HL-60 (cell line): ENCODE results near the gene SPATA9.
"Not testable (repeated sequence)": the region's sequence is repeated elsewhere in the genome, so short reads cannot be mapped to it uniquely, and the experiment has no call there.

ENCODE experiments used
- DNase-seq, 2 experiments: peaks; one replicate each; pipeline ENCODE4 v3.0.0-alpha.2; 2010 to 2020; ENCODE audit warnings: low read depth in 1 of 2, low spot score in 1 of 2
- H3K27ac ChIP-seq: fragments of 250-450 bp; sonication (Bioruptor Pico); replicated peaks from 2 replicates; pipeline ENCODE4 v1.5.1; 2020; ENCODE audit warnings: mild to moderate bottlenecking, moderate library complexity
- H3K27me3 ChIP-seq: fragments of 250-450 bp; sonication (Bioruptor Pico); 2 replicates; pipeline ENCODE4 v1.5.1; 2021; ENCODE audit warnings: mild to moderate bottlenecking, moderate library complexity; ENCODE audit not compliant: insufficient read depth, poor library complexity, severe bottlenecking
- H3K4me3 ChIP-seq: replicated peaks from 2 replicates; pipeline ENCODE4 v1.5.1; 2011; ENCODE audit warnings: mild to moderate bottlenecking, control low read depth, low read length; ENCODE audit not compliant: insufficient read depth
- CTCF ChIP-seq: IDR thresholded peaks from one replicate; pipeline ENCODE4 v1.5.1; 2011; ENCODE audit warnings: low read length, control low read depth, inconsistent platforms; ENCODE audit not compliant: insufficient read depth
- GABPA ChIP-seq: IDR thresholded peaks from 2 replicates; pipeline ENCODE4 v1.6.1; 2012; ENCODE audit warnings: low read depth
- POLR2AphosphoS5 ChIP-seq: IDR thresholded peaks from 2 replicates; pipeline ENCODE4 v1.6.1; 2012; ENCODE audit warnings: low read depth
- REST ChIP-seq: IDR thresholded peaks from 2 replicates; pipeline ENCODE4 v1.6.1; 2012; ENCODE audit warnings: low read depth; ENCODE audit not compliant: insufficient replicate concordance
- SPI1 ChIP-seq: IDR thresholded peaks from 2 replicates; pipeline ENCODE4 v1.6.1; 2012; ENCODE audit warnings: low read depth, mild to moderate bottlenecking, borderline replicate concordance

The SPATA9 gene

GRCh38 chr5:95647886-95648860 lies 34.6 kb downstream of the SPATA9 start:
- TF ChIP-seq REST (no peak), POLR2AphosphoS5 (no peak), GABPA (no peak), CTCF (no peak), SPI1 (no peak)
- no peaks in the 10 kb centered on the region for H3K27me3 ChIP-seq
- H3K4me3 ChIP-seq = no peak overlapping the region
- peak overlapping the region; percentile 91 for H3K27ac ChIP-seq
- DNase-seq = no peak

- Histone ChIP-seq H3K27me3 (no peaks in the 10 kb centered on the region), H3K4me3 (peak within 1 kb of the TSS; percentile 41), H3K27ac (peak within 1 kb of the TSS; percentile 91)
- TF ChIP-seq GABPA = no peak
- TF ChIP-seq POLR2AphosphoS5 = peak; percentile 60; the same call in 1 of the 2 replicates
- peak; percentile 73 to 94 for DNase-seq
Measured at GRCh38 chr5:95646569-95647431, 36.0 kb downstream of the SPATA9 start, which contains the start of gene RFESD. Gene RFESD (plus strand): TSS chr5:95646777. CDS start chr5:95652272, 5,495 bp downstream.

GRCh38 chr5:95646226-95646568 lies 36.6 kb downstream of the SPATA9 start:
- H3K27me3 ChIP-seq, H3K27ac ChIP-seq, DNase-seq, H3K4me3 ChIP-seq: not testable (repeated sequence)

GRCh38 chr5:95644351-95645042 lies 38.3 kb downstream of the SPATA9 start:
- no peak for TF ChIP-seq REST
- no peak for TF ChIP-seq POLR2AphosphoS5
- no peak for TF ChIP-seq GABPA
- no peak for TF ChIP-seq SPI1
- TF ChIP-seq CTCF = no peak
- Histone ChIP-seq H3K27ac (no peak overlapping the region), H3K27me3 (no peaks in the 10 kb centered on the region), H3K4me3 (no peak overlapping the region)
- DNase-seq = peak in 1 of 2 experiments; percentile 26
